HL-60 (cell line): ENCODE results near the gene BAAT.

Source experiments
- DNase-seq, 2 experiments: peaks; one replicate each; pipeline ENCODE4 v3.0.0-alpha.2; 2010 to 2020; ENCODE audit warnings: low read depth in 1 of 2, low spot score in 1 of 2
- H3K27ac ChIP-seq: fragments of 250-450 bp; sonication (Bioruptor Pico); replicated peaks from 2 replicates; pipeline ENCODE4 v1.5.1; 2020; ENCODE audit warnings: mild to moderate bottlenecking, moderate library complexity
- H3K27me3 ChIP-seq: fragments of 250-450 bp; sonication (Bioruptor Pico); 2 replicates; pipeline ENCODE4 v1.5.1; 2021; ENCODE audit warnings: mild to moderate bottlenecking, moderate library complexity; ENCODE audit not compliant: insufficient read depth, poor library complexity, severe bottlenecking
- H3K4me3 ChIP-seq: replicated peaks from 2 replicates; pipeline ENCODE4 v1.5.1; 2011; ENCODE audit warnings: mild to moderate bottlenecking, control low read depth, low read length; ENCODE audit not compliant: insufficient read depth
- CTCF ChIP-seq: IDR thresholded peaks from one replicate; pipeline ENCODE4 v1.5.1; 2011; ENCODE audit warnings: low read length, control low read depth, inconsistent platforms; ENCODE audit not compliant: insufficient read depth
- GABPA ChIP-seq: IDR thresholded peaks from 2 replicates; pipeline ENCODE4 v1.6.1; 2012; ENCODE audit warnings: low read depth
- POLR2AphosphoS5 ChIP-seq: IDR thresholded peaks from 2 replicates; pipeline ENCODE4 v1.6.1; 2012; ENCODE audit warnings: low read depth
- REST ChIP-seq: IDR thresholded peaks from 2 replicates; pipeline ENCODE4 v1.6.1; 2012; ENCODE audit warnings: low read depth; ENCODE audit not compliant: insufficient replicate concordance
- SPI1 ChIP-seq: IDR thresholded peaks from 2 replicates; pipeline ENCODE4 v1.6.1; 2012; ENCODE audit warnings: low read depth, mild to moderate bottlenecking, borderline replicate concordance

The BAAT gene

GRCh38 chr9:101421653-101422065, 36.9 kb upstream of the BAAT start:
- no peaks in the 10 kb centered on the region for H3K27me3 ChIP-seq
- H3K4me3 ChIP-seq = no peak overlapping the region
- TF ChIP-seq REST (no peak), POLR2AphosphoS5 (no peak), SPI1 (no peak), CTCF (no peak), GABPA (no peak)
- H3K27ac ChIP-seq = no peak overlapping the region
- DNase-seq = no peak

DNA sequence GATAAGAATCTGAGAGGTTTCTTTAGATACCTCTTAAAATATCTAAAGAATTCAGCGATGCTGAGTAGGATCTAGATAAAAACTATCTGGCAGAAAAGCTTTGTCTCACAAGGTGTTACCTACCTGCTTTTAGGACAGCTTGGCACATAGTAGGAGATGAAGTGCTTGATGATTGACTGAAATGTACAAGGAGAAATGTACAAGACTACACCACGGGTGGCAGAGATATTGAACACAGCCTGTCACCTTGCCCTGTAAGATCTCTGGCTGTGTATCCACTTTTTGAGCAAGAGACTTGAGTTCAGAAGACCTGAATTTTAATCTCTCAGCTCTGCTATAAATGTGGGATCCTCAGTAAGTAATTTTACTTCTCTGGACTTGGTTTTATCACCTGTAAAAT, 35.1 kb upstream of the BAAT start:
- no peak for DNase-seq
- TF ChIP-seq SPI1 = no peak
- TF ChIP-seq GABPA = no peak
- no peak for TF ChIP-seq POLR2AphosphoS5
- TF ChIP-seq REST = no peak
- no peak for TF ChIP-seq CTCF
- H3K27me3 ChIP-seq = no peaks in the 10 kb centered on the region
- H3K4me3 ChIP-seq = no peak overlapping the region
- no peak overlapping the region for H3K27ac ChIP-seq

DNA sequence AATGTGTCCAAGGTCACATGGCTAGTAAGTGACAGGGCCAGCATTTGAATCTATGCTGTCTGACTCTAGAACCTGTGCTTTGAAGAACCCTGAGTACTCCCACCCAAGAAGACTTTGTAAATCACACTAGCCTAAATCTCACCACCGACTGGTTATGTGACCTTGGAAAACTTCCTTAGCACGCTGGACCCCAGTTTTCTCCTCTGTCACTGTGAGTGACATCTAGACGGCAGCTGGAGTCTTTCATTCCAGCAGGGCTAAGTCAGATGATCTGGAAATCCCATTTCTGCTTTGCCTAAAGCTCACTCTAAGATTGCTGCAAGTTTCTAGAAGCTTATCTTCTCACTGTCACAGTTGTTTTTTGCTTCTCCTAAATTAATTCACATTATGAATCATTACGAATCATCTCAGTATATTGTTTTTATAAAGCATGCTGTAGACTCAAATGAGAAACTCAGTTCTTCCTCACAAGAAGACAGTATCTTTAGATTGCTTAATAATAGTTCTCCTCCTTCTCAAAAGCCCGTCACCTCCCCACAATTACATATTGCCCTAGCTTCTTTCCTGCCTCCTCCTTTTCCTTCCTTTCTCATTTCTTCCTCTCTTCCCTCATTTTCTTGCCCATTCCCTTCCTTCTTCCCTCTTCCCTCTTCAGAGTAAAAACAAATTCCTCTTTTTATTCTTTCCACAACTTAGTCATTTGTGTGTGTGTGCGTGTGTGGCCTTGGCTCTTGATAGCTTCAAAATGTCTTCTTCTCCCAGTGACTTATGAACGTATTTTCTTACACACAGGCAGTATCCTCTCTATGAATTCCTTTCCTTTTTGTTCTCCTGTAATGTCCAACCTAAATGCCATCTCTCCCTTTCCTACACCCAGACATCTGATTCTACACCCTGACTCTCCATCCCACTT, 34.0 kb upstream of the BAAT start:
- no peak for TF ChIP-seq CTCF
- TF ChIP-seq GABPA = no peak
- TF ChIP-seq POLR2AphosphoS5 = no peak
- no peak for TF ChIP-seq SPI1
- TF ChIP-seq REST = no peak
- no peak overlapping the region for H3K27ac ChIP-seq
- no peaks in the 10 kb centered on the region for H3K27me3 ChIP-seq
- no peak overlapping the region for H3K4me3 ChIP-seq
- DNase-seq = no peak
